Keratinocyte (primary cell): Measurements from ENCODE around the gene SLC7A5.
"Not testable (repeated sequence)": the region's sequence is repeated elsewhere in the genome, so short reads cannot be mapped to it uniquely, and the experiment has no call there.

ENCODE experiments used
- EZH2 ChIP-seq: IDR thresholded peaks from one replicate; pipeline ENCODE4 v1.6.1; 2012; ENCODE audit warnings: inconsistent platforms, mild to moderate bottlenecking, low read length, moderate library complexity
- TF ChIP-seq, protein P1 (sequence below), 3 experiments: IDR thresholded peaks in 1 of 3; conservative IDR thresholded peaks in 1 of 3; optimal IDR thresholded peaks in 1 of 3; 2 replicates in 2 of 3; 3 replicates in 1 of 3; pipeline versions ENCODE3 to v1.5.1; 2011; ENCODE audit warnings: low read length in 3 of 3, mild to moderate bottlenecking in 3 of 3, moderate library complexity in 2 of 3, control low read depth in 1 of 3, inconsistent platforms in 1 of 3; ENCODE audit not compliant: insufficient read depth in 2 of 3; ENCODE audit errors: extremely low read depth in 1 of 3

DNA sequence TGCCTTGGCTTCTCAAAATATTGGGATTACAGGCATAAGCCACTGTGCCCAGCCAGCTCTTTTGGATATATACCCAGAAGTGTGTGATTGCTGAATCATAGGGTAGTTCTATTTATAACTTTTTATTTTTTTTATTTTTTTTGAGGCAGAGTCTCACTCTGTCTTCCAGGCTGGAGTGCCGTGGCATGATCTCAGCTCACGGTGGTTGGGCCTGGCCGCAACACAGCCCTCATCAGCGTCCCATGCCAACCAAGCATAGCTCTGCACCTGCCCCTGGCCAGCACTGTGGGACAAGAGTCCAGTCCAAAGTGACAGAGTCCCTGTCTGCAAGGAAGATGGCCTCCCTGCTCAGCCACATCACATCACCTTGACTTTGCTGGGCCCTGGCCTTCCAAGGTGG lies 24.7 kb upstream of the SLC7A5 start:
- TF ChIP-seq, protein P1, sequence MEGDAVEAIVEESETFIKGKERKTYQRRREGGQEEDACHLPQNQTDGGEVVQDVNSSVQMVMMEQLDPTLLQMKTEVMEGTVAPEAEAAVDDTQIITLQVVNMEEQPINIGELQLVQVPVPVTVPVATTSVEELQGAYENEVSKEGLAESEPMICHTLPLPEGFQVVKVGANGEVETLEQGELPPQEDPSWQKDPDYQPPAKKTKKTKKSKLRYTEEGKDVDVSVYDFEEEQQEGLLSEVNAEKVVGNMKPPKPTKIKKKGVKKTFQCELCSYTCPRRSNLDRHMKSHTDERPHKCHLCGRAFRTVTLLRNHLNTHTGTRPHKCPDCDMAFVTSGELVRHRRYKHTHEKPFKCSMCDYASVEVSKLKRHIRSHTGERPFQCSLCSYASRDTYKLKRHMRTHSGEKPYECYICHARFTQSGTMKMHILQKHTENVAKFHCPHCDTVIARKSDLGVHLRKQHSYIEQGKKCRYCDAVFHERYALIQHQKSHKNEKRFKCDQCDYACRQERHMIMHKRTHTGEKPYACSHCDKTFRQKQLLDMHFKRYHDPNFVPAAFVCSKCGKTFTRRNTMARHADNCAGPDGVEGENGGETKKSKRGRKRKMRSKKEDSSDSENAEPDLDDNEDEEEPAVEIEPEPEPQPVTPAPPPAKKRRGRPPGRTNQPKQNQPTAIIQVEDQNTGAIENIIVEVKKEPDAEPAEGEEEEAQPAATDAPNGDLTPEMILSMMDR (optimal IDR thresholded peaks at IDR 0.05 in 1 of 3, IDR thresholded peaks at IDR 0.05 in 1 of 3, conservative IDR thresholded peaks at IDR 0.05 in 1 of 3; ENCODE audit: extremely low read depth in 1 of 3, insufficient read depth in 2 of 3, low read length in 3 of 3) = not testable (repeated sequence)
- TF ChIP-seq EZH2 = not testable (repeated sequence)
